Right renal cortex interstitium (tissue), 3 donors: Measurements from ENCODE around the gene SEMA6A. TPM values are rescaled to one million over a fixed set of nuclear protein-coding genes. Genes with fewer than 3 reads are reported as not detected.

Source experiments
- DNase-seq, 3 donors: peaks; one replicate each; pipeline ENCODE4 v3.0.0-alpha.2; 2013; ENCODE audit warnings: low read depth in 3 of 3, low spot score in 2 of 3
- polyA plus RNA-seq, 3 donors: library from polyadenylated mRNA; unstranded; fragments of 120-200 nt; gene quantifications; one replicate each; pipeline ENCODE4 v1.2.1, GENCODE V29; 2013; ENCODE audit not compliant: insufficient read length in 3 of 3

SEMA6A gene
- polyA plus RNA-seq, 3 donors = 47.0 to 59.3 (median 50.9) TPM

DNA sequence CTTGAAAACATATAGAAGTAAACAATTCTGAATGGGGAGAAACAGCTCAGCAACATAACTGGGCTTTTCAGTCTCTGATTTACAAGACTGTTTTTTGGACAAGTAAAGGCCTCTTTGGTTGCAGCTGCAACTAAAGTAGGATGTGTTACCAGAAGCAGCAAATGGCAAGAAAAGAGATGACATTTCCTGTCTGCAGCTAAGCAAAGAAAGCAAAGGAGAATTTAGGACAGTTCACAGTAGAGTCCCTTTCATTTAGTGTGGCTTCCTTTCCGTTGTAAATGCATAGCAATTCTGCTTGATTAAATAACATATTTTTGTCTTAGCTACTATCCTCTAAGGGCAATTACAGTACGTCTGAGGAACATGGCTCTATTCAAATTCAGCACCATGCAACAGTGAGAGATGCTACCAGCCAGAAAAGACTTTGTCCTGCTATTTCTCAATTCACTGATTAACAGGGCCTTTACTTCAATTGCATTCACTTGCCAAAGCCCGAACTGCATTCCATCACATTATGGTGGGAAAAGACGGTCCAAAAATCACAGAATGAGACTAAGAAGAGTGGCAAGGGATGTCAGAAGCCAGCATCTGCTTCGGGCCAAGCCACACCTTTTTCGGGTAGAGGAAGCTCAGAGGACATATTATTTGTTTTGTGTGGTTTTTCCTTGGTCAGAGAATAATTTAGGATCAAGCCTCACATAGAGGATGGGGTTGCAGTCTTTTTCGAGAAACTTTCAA is 107.7 kb downstream of the SEMA6A start:
- DNase-seq = no peak

GRCh38 chr5:116465411-116465810 is 109.2 kb downstream of the SEMA6A start:
- DNase-seq = no peak

GRCh38 chr5:116464144-116464708 is 110.4 kb downstream of the SEMA6A start:
- no peak for DNase-seq

GRCh38 chr5:116462500-116462899 is 112.1 kb downstream of the SEMA6A start:
- DNase-seq = no peak

DNA sequence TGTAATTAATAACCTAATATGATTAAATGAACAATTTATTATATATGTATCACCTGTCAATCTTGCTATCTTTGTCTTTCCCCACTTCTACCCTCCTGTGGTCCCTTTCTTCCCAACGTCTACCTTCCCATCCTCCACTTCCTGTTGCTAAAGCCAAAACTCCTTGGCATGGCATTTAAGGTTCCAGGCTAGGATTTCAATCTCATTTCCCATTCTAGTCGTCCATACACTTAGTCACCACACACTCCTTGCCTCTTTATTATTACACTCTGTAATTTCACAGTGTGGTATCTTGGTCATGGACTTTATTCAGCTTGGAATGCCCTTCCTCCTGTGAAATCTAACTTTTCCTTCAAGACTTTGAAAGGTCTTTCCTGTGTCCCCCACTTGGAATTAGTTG is 115.3 kb downstream of the SEMA6A start:
- no peak for DNase-seq

- no peak for DNase-seq
Observed at GRCh38 chr5:116457062-116457461, 117.6 kb downstream of the SEMA6A start.

DNA sequence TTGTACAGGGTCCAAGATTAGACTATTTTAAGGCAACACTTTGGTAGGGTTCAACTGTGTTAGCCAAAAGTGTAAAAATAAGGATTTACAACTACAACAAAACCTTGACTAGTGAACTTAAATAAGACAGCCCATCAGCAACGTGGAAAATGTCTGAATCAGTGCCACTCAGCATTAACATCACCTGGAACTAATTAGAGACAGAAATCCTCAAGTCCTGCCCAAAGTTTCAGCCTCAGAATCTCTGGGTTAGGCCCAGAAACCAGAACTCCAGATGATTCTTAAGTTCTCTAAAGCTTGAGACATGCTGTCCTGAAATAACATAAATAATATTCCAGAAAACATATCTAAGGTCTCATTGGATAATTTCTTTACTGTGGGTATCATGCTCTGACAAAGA is 118.6 kb downstream of the SEMA6A start:
- DNase-seq = no peak

GRCh38 chr5:116455061-116455460 is 119.6 kb downstream of the SEMA6A start:
- DNase-seq = no peak

GRCh38 chr5:116454417-116454927 is 120.2 kb downstream of the SEMA6A start:
- DNase-seq = peak in 1 of 3 donors; percentile 20

DNA sequence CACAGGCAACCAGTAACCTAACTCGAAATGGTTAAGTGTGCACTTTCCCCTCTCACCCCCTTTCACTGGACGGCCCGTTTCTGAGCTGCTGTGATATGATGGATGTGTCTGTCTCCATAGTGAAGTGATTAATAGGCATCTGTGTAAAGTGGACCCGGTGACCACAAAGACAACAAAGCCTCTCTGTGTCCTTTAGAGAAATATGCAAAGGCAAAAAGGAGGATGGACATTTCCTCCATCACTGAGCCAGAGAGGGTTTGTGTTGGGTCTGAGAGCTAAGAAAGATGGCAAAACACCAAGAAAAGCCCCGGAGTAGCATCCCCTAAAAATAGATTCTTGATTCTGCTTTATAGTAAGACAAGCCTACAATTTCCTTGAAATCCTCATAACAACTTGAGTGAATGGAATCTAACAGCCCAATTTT is 120.6 kb downstream of the SEMA6A start:
- no peak for DNase-seq

- DNase-seq = no peak
Observed at GRCh38 chr5:116452774-116453368, 121.8 kb downstream of the SEMA6A start.

DNA sequence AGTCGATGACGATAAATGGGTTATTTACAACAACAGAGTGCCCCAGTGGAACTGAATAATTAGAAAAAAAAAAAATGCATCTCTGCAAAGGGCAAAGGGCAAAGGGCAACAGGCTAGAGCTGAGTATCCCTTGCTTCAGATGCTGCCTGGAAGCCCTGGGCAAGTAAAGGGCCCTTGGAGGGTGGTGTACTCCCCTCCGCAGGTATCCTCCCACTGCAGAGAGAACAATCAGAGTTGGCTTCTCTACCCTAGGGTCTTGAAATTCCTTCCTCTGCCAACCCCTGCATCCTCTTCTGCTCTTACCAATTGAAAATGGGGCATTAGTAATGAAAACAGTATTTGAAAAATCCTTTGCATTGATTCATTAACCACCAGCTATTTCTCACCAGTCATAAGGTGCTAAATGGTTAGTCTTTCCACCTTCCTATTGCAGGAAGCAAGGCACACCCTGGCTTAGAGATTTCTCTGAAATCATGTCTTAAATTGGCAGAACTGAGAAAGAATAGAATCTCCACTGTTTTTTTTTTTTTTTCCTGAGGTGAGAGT is 122.6 kb downstream of the SEMA6A start:
- DNase-seq = no peak

- no peak for DNase-seq
Observed at GRCh38 chr5:116451066-116451465, 123.6 kb downstream of the SEMA6A start.

DNA sequence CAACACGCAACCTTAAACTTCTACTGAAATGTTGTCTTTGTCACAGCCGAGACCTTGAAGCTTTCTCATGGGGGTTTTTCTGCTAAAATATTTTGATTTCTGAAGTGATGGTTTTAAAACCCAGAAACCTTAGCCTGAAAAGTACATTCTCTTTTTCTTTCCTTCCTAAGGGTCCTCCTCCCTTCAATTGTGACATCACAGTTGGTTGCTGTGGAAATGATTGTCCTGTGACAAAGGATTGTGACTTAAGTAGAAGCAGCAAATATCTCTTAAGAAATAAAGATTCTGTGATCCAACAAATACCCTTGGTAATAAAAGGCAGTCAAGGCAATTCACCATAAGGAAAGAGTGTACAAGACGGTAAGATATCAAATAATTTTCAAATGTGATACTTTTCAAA is 125.2 kb downstream of the SEMA6A start:
- DNase-seq = no peak

DNA sequence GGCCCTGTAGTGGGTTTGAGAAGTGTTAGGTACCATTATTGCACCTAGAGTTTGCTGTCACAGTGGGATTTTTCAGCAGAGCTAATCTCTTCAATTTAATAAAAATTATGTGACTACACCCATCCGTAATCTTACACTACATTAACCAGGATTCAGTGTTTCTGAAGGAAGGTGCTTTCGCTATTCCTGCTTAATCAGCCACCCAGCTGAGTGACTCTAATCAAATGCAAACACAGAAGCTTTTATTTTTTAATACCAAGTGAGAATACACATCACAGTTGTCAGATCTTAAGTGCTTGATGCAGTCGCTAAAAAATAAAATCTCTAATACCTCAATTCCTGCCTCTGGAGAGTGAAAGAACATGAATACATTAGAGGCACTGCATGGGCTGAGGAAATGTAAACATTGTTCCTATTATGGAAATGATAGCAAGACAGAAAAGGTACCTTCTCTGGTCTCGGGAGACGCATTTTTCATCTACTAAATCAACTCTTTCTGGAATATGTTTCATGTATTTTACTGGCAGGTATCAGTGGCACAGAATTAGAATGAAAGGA is 125.7 kb downstream of the SEMA6A start:
- no peak for DNase-seq

DNA sequence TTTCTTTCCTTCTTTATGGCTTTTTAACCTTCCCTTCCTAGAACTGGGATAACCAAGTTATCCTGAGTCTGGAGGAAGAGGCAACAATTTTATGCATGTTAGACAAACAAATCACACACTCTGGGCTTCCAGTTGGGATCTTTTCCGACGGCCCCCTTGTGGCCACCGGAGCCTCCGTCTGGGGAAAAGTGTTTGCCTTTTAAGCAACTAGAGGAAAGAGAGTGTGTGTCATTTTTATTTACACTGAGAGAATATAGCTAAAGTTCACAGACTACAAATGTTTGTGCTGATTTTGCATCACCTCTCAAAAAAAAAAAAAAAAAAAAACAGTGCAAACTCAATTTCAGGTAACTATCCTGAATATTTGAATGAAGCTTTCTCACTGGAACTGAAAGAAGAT is 126.2 kb downstream of the SEMA6A start:
- DNase-seq = no peak

- DNase-seq = no peak
Observed at GRCh38 chr5:116446356-116447005, 128.1 kb downstream of the SEMA6A start.

DNA sequence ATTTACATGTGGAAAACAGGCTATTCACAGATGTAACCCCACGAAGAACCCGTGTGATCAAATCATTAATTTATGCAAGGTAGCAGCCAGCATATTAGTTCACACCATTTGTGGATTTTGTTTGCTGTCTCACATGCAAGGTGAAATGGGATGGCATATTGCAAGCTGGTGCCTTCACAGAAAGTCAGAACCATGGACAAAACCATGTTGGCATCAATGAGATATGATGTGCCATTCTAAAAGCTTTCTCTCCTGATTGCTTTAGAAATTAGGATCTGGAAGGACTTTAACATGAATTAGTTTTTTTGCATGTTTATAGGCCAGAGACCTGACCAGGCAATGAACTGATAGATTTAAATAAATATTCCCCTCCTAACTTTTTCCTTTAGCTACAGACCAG is 129.3 kb downstream of the SEMA6A start:
- DNase-seq = no peak

DNA sequence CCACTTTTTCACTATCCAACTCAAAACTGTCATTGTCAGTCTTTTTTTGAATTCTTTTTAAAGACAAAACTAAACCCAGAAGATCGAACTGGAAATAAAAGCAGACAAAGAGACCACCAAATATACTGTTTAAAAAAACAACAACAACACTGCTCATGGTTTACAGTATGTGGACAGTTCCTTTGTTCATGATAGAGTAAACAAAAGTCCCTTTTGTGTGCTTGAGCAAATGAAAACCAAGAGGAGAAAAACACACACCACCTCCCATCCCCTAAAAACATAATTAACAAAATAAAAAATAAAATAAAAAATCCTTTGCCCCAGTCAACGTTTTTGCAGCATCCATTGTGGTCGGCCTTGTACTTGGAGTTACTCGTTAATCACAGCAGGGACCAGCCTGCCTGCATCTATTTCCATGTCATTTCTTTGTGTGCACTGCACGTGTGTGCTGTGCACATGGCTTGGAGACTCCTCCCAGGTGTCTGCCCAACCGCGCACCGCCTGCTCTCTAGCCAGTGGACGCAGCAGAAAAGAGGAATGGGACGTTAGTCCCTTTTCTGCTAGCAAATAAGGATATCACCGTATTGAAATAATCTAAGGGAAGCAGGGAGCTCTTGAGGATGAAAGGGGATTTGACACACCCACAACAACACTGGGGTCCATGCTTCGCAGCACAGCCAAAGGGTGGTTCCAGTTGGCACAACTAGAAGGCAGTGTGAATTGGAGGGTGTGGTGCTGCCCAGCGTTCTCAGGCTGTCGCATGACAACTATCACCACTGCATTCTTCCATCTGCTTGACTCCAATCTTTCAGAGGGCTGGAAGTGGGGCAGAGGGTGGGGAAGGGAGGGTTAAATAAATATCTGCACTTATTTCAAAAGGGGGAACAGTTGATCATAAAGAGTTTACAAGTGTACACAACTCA is 130.0 kb downstream of the SEMA6A start:
- no peak for DNase-seq
